ENCODE data around the gene FGF23.

DNA sequence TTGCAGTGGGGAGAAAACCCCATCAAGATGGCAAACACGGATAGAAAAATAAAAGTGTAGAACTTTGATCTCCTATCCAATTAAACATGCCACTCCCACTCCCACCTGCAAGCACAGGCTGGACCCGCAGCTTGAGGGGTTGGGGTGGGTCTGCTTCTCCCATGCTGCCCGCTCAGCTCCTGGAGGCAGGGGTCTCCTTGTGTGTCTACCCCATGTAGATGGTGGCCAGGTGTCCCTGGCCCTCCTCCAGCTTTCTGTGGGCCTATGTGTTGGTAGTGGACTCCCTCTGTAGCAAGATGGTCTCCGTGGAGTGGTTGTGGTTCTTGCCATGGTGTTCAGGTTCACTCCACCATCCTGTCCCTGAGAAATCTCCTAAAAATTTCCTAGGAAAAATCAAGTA lies 23.5 kb upstream of the FGF23 start:
- TF ChIP-seq EP300 (IDR thresholded peaks at IDR 0.05) (no peak), POLR2AphosphoS5 (IDR thresholded peaks at IDR 0.05) (no peak)

All from suprapubic skin (tissue), 4 donors.